Panc1 (cell line): ENCODE results near the gene UCP2. TPM values are rescaled to one million over a fixed set of nuclear protein-coding genes. Genes with fewer than 3 reads are reported as not detected.
A peak's percentile ranks its signal among the peaks of the same experiment; 100 is the strongest.

ENCODE experiments used
- ATAC-seq: fragments of 200-7000 bp; cut with Tn5 transposase; 2 replicates; pipeline ENCODE4 v1.9.1; 2020; ENCODE audit warnings: mild to moderate bottlenecking, moderate library complexity
- BruUV-seq: library from RNA; stranded (reverse); fragments of 400-500 nt; replicated peaks from 2 replicates; lab custom pipeline; 2021; lab: Mats Ljungman, UMichigan
- CTCF ChIA-PET: fragments of 300-600 bp; sonication (Branson Sonifier 250); formaldehyde crosslinking; loops from one replicate; lab custom pipeline; 2022; ENCODE audit warnings: antibody characterized with exemption; lab: Charles Lee
- POLR2A ChIA-PET: fragments of 300-600 bp; sonication (Branson Sonifier 250); formaldehyde crosslinking; loops from one replicate; lab custom pipeline; 2022; ENCODE audit warnings: antibody characterized with exemption; lab: Charles Lee
- DNase-seq: peaks from one replicate; pipeline ENCODE4 v3.0.0-alpha.2; 2010; ENCODE audit warnings: low read depth, low spot score
- H3K27ac ChIP-seq: 2 replicates; pipeline ENCODE4 v1.5.1; 2011; ENCODE audit warnings: mild to moderate bottlenecking, low read length, inconsistent platforms
- H3K27me3 ChIP-seq: fragments of 200-500 bp; sonication (Bioruptor generic); 2 replicates; pipeline ENCODE4 v1.6.0; 2014; ENCODE audit warnings: low read length, inconsistent platforms; ENCODE audit not compliant: control insufficient read depth, insufficient read depth
- H3K36me3 ChIP-seq: fragments of 200-500 bp; sonication (Bioruptor generic); 2 replicates; pipeline ENCODE4 v1.5.1; 2014; ENCODE audit warnings: inconsistent platforms, mild to moderate bottlenecking, low read length, moderate library complexity; ENCODE audit not compliant: control insufficient read depth, insufficient read depth
- H3K4me1 ChIP-seq: 2 replicates; pipeline ENCODE4 v1.5.1; 2011; ENCODE audit warnings: inconsistent platforms, mild to moderate bottlenecking, low read length, moderate library complexity; ENCODE audit not compliant: control insufficient read depth, insufficient read depth
- H3K4me3 ChIP-seq, 2 experiments: 2 replicates each; pipeline ENCODE4 v1.5.1; 2011 to 2012; ENCODE audit warnings: low read depth in 2 of 2, low read length in 2 of 2, mild to moderate bottlenecking in 2 of 2, inconsistent platforms in 1 of 2, moderate library complexity in 1 of 2
- H3K9me3 ChIP-seq: fragments of 200-500 bp; sonication (Bioruptor generic); 2 replicates; pipeline ENCODE4 v1.5.1; 2014; ENCODE audit warnings: low read depth, mild to moderate bottlenecking, inconsistent platforms, low read length, moderate library complexity; ENCODE audit not compliant: control insufficient read depth, insufficient read depth
- POLR2AphosphoS5 ChIP-seq: IDR thresholded peaks from 2 replicates; pipeline ENCODE4 v1.6.1; 2012; ENCODE audit warnings: mild to moderate bottlenecking, low read depth, low read length, moderate library complexity
- SIN3A ChIP-seq: IDR thresholded peaks from 2 replicates; pipeline ENCODE4 v1.6.1; 2012; ENCODE audit warnings: low read depth, mild to moderate bottlenecking, low read length, moderate library complexity, borderline replicate concordance; ENCODE audit not compliant: insufficient read depth
- TCF7L2 ChIP-seq: IDR thresholded peaks from 2 replicates; pipeline ENCODE4 v1.6.1; 2011; ENCODE audit warnings: mild to moderate bottlenecking, low read depth, low read length, inconsistent platforms
- in situ Hi-C: cut with HindIII; loops from 2 replicates; pipeline ENCODE4 v1.10.0; 2016; ENCODE audit warnings: low sequenced_read_pairs, low pct_unique_long_range_greater_than_20kb
- intact Hi-C: fragments of 100-400 bp; cut with micrococcal nuclease; formaldehyde crosslinking; loops from one replicate; pipeline ENCODE4 v1.10.0; 2022; ENCODE audit not compliant: unreplicated experiment
- total RNA-seq: library from RNA; stranded (reverse); gene quantifications from one replicate; pipeline ENCODE4 v1.2.1, GENCODE V29; 2021; ENCODE audit not compliant: unreplicated experiment
- TF ChIP-seq, protein P1 (sequence below): fragments of 450-650 bp; IDR thresholded peaks from 2 replicates; pipeline ENCODE4 v1.5.1; 2017; ENCODE audit warnings: mild to moderate bottlenecking
- TF ChIP-seq, protein P2 (sequence below), 2 experiments: IDR thresholded peaks; 2 replicates each; pipeline ENCODE4 v1.6.1; 2011 to 2012; ENCODE audit warnings: low read depth in 2 of 2, control low read depth in 1 of 2, low read length in 1 of 2, mild to moderate bottlenecking in 1 of 2, moderate library complexity in 1 of 2; ENCODE audit not compliant: insufficient read depth in 1 of 2

Gene UCP2
- total RNA-seq, 1 experiment from 2014 or later = 68.8 TPM

DNA sequence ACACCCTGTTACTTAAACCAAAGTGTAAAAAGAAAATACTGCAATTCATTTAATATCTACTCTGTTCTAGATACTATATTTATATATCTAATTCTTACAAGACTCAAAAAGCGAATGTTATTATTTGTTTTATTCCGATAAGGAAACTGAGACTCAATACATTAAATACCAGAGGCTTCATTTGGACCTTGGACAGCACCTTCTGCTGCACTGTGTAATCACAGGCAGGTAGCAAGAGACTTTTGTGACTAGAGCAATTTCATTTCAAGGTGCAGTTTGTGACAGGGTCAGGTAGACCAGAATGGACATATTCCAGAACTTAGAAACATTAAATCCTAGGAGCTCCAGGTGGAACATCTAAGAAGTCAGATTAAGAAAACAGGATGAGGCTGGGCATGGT lies 53.3 kb downstream of the UCP2 start:
- Histone ChIP-seq H3K27ac (no peak overlapping the region), H3K36me3 (no peaks in the 10 kb centered on the region), H3K27me3 (no peaks in the 10 kb centered on the region), H3K4me3 (no peak overlapping the region), H3K4me1 (no peaks in the 10 kb centered on the region), H3K9me3 (no peaks in the 10 kb centered on the region)
- ChIA-PET POLR2A (interaction anchor here (0.7 kb wide), 1 partner anchor 241 kb away, joined by 3 read pairs; the partner anchor contains the start of genes C2CD3 and PPME1), CTCF (no interaction called here)
- BruUV-seq = no TSS peak
- ATAC-seq = no peak
- in situ Hi-C loops = no loop called here
- DNase-seq = no peak
- no peak for TF ChIP-seq POLR2AphosphoS5
- TF ChIP-seq, protein P1, sequence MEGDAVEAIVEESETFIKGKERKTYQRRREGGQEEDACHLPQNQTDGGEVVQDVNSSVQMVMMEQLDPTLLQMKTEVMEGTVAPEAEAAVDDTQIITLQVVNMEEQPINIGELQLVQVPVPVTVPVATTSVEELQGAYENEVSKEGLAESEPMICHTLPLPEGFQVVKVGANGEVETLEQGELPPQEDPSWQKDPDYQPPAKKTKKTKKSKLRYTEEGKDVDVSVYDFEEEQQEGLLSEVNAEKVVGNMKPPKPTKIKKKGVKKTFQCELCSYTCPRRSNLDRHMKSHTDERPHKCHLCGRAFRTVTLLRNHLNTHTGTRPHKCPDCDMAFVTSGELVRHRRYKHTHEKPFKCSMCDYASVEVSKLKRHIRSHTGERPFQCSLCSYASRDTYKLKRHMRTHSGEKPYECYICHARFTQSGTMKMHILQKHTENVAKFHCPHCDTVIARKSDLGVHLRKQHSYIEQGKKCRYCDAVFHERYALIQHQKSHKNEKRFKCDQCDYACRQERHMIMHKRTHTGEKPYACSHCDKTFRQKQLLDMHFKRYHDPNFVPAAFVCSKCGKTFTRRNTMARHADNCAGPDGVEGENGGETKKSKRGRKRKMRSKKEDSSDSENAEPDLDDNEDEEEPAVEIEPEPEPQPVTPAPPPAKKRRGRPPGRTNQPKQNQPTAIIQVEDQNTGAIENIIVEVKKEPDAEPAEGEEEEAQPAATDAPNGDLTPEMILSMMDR = no peak
- TF ChIP-seq, protein P2, sequence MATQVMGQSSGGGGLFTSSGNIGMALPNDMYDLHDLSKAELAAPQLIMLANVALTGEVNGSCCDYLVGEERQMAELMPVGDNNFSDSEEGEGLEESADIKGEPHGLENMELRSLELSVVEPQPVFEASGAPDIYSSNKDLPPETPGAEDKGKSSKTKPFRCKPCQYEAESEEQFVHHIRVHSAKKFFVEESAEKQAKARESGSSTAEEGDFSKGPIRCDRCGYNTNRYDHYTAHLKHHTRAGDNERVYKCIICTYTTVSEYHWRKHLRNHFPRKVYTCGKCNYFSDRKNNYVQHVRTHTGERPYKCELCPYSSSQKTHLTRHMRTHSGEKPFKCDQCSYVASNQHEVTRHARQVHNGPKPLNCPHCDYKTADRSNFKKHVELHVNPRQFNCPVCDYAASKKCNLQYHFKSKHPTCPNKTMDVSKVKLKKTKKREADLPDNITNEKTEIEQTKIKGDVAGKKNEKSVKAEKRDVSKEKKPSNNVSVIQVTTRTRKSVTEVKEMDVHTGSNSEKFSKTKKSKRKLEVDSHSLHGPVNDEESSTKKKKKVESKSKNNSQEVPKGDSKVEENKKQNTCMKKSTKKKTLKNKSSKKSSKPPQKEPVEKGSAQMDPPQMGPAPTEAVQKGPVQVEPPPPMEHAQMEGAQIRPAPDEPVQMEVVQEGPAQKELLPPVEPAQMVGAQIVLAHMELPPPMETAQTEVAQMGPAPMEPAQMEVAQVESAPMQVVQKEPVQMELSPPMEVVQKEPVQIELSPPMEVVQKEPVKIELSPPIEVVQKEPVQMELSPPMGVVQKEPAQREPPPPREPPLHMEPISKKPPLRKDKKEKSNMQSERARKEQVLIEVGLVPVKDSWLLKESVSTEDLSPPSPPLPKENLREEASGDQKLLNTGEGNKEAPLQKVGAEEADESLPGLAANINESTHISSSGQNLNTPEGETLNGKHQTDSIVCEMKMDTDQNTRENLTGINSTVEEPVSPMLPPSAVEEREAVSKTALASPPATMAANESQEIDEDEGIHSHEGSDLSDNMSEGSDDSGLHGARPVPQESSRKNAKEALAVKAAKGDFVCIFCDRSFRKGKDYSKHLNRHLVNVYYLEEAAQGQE (IDR thresholded peaks at IDR 0.05; ENCODE audit: insufficient read depth in 1 of 2, low read depth in 2 of 2, low read length in 1 of 2) = peak in 1 of 2 experiments; percentile 61; a peak in 1 of 4 replicates
- no peak for TF ChIP-seq TCF7L2
- TF ChIP-seq SIN3A = no peak
- intact Hi-C loops = no loop called here

Other genes starting within 250 kb of the UCP2 start
- 149 TPM for gene RAB6A, start 221.8 kb downstream of the UCP2 start, total RNA-seq
- gene MRPL48, start 195.0 kb downstream of the UCP2 start, total RNA-seq = 42.0 TPM
- gene COA4, start 106.0 kb downstream of the UCP2 start, total RNA-seq = 155 TPM
- gene PAAF1, start 105.8 kb downstream of the UCP2 start, total RNA-seq = 22.1 TPM
- not detected for gene DNAJB13, start 31.8 kb downstream of the UCP2 start, total RNA-seq
- gene UCP3, start 26.2 kb upstream of the UCP2 start, total RNA-seq = 0.46 TPM
- 51.8 TPM for gene C2CD3, start 188.2 kb upstream of the UCP2 start, total RNA-seq
- gene PPME1, start 188.4 kb upstream of the UCP2 start, total RNA-seq = 99.4 TPM